Testis (tissue), 2 donors: ENCODE results near the gene F8.

Source experiments
- POLR2A ChIP-seq: fragments of 450-650 bp; IDR thresholded peaks from one replicate; pipeline ENCODE4 v1.6.1; 2017; ENCODE audit warnings: antibody characterized with exemption, mild to moderate bottlenecking, moderate library complexity
- TF ChIP-seq, protein P1 (sequence below), 3 experiments: fragments of 450-650 bp in 2 of 3; fragments of 200-600 bp in 1 of 3; sonication (generic) in 1 of 3; IDR thresholded peaks; one replicate each; pipeline ENCODE4 v1.5.1; 2016 to 2019; ENCODE audit warnings: antibody characterized with exemption in 3 of 3, mild to moderate bottlenecking in 2 of 3, moderate library complexity in 1 of 3

DNA sequence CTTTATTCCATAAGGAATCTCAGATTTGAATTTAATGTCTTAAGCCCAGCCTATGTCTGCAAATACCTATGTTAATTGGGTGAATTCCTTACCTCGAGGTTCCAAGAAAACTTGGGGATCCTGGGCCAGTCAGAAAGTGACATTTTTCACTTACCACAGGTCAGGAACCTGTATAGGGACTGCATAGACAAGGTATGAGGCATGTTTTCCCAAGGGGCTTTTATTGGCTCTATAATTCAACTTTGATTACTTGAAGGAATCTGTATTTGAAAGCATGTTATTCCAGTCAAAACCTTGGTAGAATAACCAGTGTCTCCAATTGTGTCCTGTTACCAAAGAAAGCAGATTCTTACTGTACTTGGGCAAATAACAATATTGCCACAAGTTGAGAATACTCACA lies 208.7 kb downstream of the F8 start:
- TF ChIP-seq, protein P1, sequence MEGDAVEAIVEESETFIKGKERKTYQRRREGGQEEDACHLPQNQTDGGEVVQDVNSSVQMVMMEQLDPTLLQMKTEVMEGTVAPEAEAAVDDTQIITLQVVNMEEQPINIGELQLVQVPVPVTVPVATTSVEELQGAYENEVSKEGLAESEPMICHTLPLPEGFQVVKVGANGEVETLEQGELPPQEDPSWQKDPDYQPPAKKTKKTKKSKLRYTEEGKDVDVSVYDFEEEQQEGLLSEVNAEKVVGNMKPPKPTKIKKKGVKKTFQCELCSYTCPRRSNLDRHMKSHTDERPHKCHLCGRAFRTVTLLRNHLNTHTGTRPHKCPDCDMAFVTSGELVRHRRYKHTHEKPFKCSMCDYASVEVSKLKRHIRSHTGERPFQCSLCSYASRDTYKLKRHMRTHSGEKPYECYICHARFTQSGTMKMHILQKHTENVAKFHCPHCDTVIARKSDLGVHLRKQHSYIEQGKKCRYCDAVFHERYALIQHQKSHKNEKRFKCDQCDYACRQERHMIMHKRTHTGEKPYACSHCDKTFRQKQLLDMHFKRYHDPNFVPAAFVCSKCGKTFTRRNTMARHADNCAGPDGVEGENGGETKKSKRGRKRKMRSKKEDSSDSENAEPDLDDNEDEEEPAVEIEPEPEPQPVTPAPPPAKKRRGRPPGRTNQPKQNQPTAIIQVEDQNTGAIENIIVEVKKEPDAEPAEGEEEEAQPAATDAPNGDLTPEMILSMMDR (IDR thresholded peaks at IDR 0.05) = no peak
- TF ChIP-seq POLR2A = no peak
